OCI-LY7 (cell line): ENCODE results near the gene CD274.

Experiments
- CTCF ChIP-seq: fragments of 200-600 bp; sonication (generic); conservative IDR thresholded peaks from 2 replicates; pipeline ENCODE4 v1.5.1; 2014; ENCODE audit warnings: mild to moderate bottlenecking, antibody characterized with exemption, low read length, moderate library complexity, mixed read lengths
- EZH2phosphoT487 ChIP-seq: fragments of 200-600 bp; sonication (generic); IDR thresholded peaks from 2 replicates; pipeline ENCODE4 v1.6.1; 2018; ENCODE audit warnings: low read depth, borderline replicate concordance, mild to moderate bottlenecking, mixed run types, antibody characterized with exemption, low read length, moderate library complexity, mixed read lengths

- no peak for TF ChIP-seq CTCF
- no peak for TF ChIP-seq EZH2phosphoT487
These were observed 60.6 kb downstream of the CD274 start for GRCh38 chr9:5510989-5511388.
